NCI-H1930 (cell line): ENCODE measurements around the gene ELF4.
"Not testable (repeated sequence)": the region's sequence is repeated elsewhere in the genome, so short reads cannot be mapped to it uniquely, and the experiment has no call there.

Experiments
- DNase-seq, 2 experiments: peaks; one replicate each; lab custom pipeline; 2025; lab: John Stamatoyannopoulos, UW

The ELF4 gene

GRCh38 chrX:130110379-130111219, at the start of gene ELF4:
ELF4 (minus strand) TSS chrX:130110497; CDS start chrX:130081330, 29,167 bp downstream.
- DNase-seq, result peak; percentile 9 to 26

DNA sequence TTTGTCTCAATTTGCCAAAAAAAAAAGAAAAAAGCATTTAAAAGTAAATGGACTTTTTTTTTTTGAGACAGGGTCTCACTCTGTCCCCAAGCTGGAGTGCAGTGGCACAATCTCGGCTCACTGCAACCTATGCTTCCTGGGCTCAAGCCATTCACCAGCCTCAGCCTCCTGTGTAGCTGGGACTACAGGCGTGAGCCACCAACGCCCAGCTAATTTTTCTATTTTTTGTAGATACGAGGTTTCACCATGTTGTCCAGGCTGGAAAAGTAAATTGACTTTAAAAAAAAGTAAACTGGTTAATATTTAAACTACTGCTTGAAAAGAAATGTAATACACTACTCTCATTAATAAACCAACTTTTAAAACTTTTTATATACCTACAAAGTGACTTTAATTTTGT, 49.5 kb upstream of the ELF4 start:
- DNase-seq, result no peak

DNA sequence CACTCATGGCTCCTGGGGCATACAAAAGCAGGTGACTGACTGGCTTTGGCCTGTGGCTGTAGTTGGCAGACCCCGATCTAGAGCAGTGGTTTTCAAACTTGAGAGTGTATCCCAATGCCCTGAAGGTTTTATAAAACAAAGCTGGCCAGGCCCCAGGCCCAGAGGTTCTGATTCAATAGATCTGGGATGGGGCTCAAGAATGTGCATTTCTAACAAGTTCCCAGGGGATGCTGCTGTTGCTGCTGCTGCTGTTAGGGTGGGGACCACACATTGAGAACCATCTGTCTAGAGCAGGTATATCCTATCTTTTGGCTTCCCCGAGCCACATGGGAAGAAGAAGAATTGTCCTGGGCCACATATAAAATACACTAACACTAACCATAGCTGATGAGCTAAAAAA, 48.0 kb upstream of the ELF4 start:
- no peak for DNase-seq

- no peak for DNase-seq
Measured at GRCh38 chrX:130155564-130155963, 45.3 kb upstream of the ELF4 start.

DNA sequence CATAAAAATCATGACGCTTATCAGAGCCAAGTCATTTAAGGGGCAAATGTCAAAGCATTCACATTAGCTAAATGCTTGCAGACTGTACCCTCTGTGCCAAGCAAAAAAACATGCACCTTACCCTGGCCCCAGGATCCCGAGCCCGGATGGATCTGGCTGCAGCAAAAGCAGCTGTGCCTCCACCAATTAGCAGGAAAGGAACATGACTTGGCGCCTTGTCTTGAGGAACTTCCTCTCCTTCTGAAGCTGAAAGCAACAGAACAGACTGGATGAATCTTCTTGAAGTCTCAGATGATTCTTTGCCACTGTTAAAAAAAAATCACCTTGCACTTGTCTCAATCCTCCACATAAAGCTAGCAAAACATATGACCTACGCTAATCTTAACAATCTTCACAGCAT, 37.3 kb upstream of the ELF4 start:
- DNase-seq, result no peak

- no peak for DNase-seq
Measured at GRCh38 chrX:130145123-130145522, 34.8 kb upstream of the ELF4 start.

GRCh38 chrX:130144509-130144908, 34.2 kb upstream of the ELF4 start:
- DNase-seq, result no peak

DNA sequence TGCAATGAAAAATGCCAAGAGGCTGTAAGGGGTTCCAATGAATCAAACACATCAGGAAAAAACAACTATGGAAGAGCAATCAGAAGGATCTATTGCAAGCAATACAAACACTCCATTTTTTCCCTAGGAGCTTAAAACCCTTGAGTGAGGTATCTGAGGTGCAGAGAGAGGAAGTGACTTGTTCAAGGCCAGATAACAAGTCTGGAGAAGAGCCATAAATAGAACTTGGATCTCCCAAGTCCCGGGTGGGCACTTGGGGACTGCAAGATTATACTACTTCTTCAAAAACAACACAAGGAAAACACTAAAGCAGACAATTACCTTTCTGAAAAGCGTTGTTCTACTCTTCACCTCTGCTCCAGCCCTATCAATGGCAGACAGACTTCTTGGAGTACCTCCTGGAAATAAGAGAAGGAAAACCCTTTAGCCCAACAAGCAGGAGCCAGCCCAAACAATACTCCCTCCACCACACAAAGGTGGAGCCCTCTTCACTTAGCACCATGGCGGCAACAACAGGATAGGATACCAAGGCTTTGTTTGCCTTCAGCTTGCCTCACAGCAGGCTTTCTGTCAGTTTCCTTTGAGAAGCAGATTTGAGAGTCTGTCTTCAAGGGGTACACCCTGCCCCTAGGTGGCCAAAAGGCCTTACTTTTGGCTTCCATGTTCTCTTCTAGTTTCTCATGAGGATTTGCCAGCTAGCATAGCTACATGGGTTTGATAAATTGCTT, 29.3 kb upstream of the ELF4 start:
- no peak for DNase-seq

- DNase-seq, result no peak
Measured at GRCh38 chrX:130136961-130137360, 26.7 kb upstream of the ELF4 start.

DNA sequence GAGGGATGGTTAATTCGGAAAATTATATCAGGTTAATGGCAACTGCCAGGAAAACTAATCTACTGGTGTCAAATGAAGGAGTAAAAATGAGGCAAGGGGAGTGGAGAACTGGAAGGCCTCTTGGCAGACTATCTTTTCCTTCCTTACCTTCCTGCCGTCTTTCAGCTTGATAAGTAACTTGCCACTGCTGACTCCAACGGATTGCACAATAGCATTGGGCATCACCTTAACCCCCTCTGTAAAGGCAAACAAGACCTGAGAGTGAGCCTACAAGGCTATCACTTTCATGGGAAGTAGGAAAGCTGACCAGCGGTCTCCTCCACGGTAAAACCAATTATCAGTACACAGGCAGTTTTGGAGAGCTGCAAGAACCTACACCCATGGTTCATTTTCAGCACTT, 26.2 kb upstream of the ELF4 start:
- DNase-seq, result no peak

GRCh38 chrX:130130990-130131389, 20.7 kb upstream of the ELF4 start:
- no peak for DNase-seq

- no peak for DNase-seq
Measured at GRCh38 chrX:130125091-130125874, 15.0 kb upstream of the ELF4 start.

GRCh38 chrX:130124577-130124976, 14.3 kb upstream of the ELF4 start:
- no peak for DNase-seq

- DNase-seq, result no peak
Measured at GRCh38 chrX:130121505-130121800, 11.2 kb upstream of the ELF4 start.

DNA sequence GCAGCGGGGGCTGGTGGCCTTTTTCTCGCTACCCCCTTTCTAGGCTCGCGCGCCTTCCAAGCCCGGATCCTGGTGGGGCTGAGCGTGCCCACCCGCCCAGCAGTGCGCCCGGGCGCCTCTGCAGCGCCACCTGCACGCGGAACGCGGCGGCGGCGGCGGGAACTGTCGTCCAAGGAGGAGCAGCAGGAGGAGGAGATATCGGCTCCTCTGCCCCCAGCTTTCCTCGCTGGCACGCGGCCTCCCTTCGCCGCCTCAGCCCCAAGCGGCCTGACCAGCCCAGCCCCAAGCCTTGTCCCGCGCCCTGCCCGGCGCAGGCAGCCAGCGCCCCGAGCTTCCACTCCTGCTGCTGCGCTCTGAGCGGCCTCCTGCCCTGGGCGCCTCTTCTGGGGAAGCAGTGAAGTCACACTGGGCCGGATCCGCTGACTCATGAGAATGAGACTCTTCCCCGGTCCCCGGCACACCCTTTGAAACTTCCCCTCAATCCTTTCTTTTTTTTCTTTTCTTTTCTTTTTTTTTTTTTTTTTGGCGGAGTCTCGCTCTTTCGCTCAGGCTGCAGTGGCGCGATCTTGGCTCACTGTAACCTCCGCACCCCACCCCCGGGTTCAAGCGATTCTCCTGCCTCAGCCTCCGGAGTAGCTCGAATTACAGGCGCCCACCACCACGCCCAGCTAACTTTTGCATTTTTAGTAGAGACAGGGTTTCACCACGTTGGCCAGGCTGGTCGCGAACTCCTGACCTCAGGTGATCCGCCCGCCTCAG, 10.6 kb upstream of the ELF4 start:
- DNase-seq, result peak; percentile 34 to 53

- peak in 1 of 2 experiments; percentile 2 for DNase-seq
Measured at GRCh38 chrX:130120321-130120731, 10.0 kb upstream of the ELF4 start.

- no peak for DNase-seq
Measured at GRCh38 chrX:130119312-130119898, 9.1 kb upstream of the ELF4 start.

GRCh38 chrX:130118441-130119311, 8.4 kb upstream of the ELF4 start:
- no peak for DNase-seq

DNA sequence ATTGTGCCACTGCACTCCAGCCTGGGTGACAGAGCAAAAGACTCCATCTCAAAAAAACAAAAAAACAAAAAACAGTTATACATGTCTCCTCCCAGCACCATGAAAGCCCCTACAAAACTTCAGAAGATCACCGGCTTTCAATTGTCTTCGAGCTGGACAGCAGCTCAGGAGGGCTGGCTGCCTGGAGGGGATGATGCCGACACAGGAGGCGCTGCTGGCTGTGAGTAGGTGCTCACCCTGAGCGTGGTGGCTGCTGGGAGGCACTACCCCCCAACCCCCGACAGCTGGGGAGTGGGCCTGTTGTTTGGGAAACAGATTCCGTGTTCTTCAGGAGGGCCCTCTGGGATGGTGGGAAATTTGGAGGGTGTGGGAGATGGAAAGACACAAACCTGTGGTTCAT, 6.9 kb upstream of the ELF4 start:
- DNase-seq, result no peak

- DNase-seq, result not testable (repeated sequence)
Measured at GRCh38 chrX:130115119-130115885, 5.0 kb upstream of the ELF4 start.
